Trophoblast cell (in vitro differentiated cells and primary cell): ENCODE measurements around the gene STAM2.

Experiments
- DNase-seq, 2 donors: peaks; one replicate each; pipeline ENCODE4 v3.0.0-alpha.2; 2016
- H2AFZ ChIP-seq: 2 replicates; pipeline ENCODE4 v1.6.1; 2013; ENCODE audit warnings: low read length, moderate library complexity, mild to moderate bottlenecking; ENCODE audit not compliant: insufficient read depth, poor library complexity
- H2AK5ac ChIP-seq: 2 replicates; pipeline ENCODE4 v1.6.1; 2013; ENCODE audit warnings: mild to moderate bottlenecking, low read length
- H2BK120ac ChIP-seq: 2 replicates; pipeline ENCODE4 v1.6.1; 2013; ENCODE audit warnings: low read length, mild to moderate bottlenecking, moderate library complexity; ENCODE audit not compliant: insufficient read depth, poor library complexity
- H2BK12ac ChIP-seq: 2 replicates; pipeline ENCODE4 v1.6.1; 2013; ENCODE audit warnings: mild to moderate bottlenecking, low read length, moderate library complexity
- H2BK5ac ChIP-seq: 2 replicates; pipeline ENCODE4 v1.6.1; 2013; ENCODE audit warnings: low read length, low read depth, moderate library complexity, mild to moderate bottlenecking; ENCODE audit not compliant: poor library complexity
- H3K14ac ChIP-seq: 2 replicates; pipeline ENCODE4 v1.6.1; 2013; ENCODE audit warnings: mild to moderate bottlenecking, low read length
- H3K18ac ChIP-seq: 2 replicates; pipeline ENCODE4 v1.6.1; 2013; ENCODE audit warnings: mild to moderate bottlenecking, low read length
- H3K23ac ChIP-seq: 2 replicates; pipeline ENCODE4 v1.6.1; 2013; ENCODE audit warnings: low read length
- H3K27ac ChIP-seq: 2 replicates; pipeline ENCODE4 v1.5.1; 2013; ENCODE audit warnings: low read depth, mild to moderate bottlenecking, inconsistent platforms, low read length, moderate library complexity
- H3K27me3 ChIP-seq: 2 replicates; pipeline ENCODE4 v1.6.1; 2013; ENCODE audit warnings: inconsistent platforms, mild to moderate bottlenecking, low read length, moderate library complexity; ENCODE audit not compliant: insufficient read depth
- H3K36me3 ChIP-seq, 2 experiments: 1 replicate in 1 of 2; 2 replicates in 1 of 2; pipeline ENCODE4 v1.6.1; 2013; ENCODE audit warnings: low read length in 2 of 2, mild to moderate bottlenecking in 2 of 2, moderate library complexity in 1 of 2; ENCODE audit not compliant: insufficient read depth in 2 of 2, control insufficient read depth in 1 of 2
- H3K4ac ChIP-seq: 2 replicates; pipeline ENCODE4 v1.6.1; 2013; ENCODE audit warnings: low read depth, mild to moderate bottlenecking, low read length, moderate library complexity
- H3K4me1 ChIP-seq, 2 experiments: 1 replicate in 1 of 2; 2 replicates in 1 of 2; pipeline ENCODE4 v1.6.1; 2013; ENCODE audit warnings: low read length in 2 of 2, mild to moderate bottlenecking in 2 of 2, moderate library complexity in 1 of 2; ENCODE audit not compliant: insufficient read depth in 2 of 2, control insufficient read depth in 1 of 2
- H3K4me2 ChIP-seq: 2 replicates; pipeline ENCODE4 v1.6.1; 2013; ENCODE audit warnings: inconsistent platforms, mild to moderate bottlenecking, low read length, moderate library complexity
- H3K4me3 ChIP-seq: 2 replicates; pipeline ENCODE4 v1.5.1; 2013; ENCODE audit warnings: mild to moderate bottlenecking, low read depth, low read length, inconsistent platforms
- H3K79me1 ChIP-seq: one replicate; pipeline ENCODE4 v1.6.1; 2013; ENCODE audit warnings: low read length
- H3K79me2 ChIP-seq: 2 replicates; pipeline ENCODE4 v1.6.1; 2013; ENCODE audit warnings: low read length, mild to moderate bottlenecking; ENCODE audit not compliant: control insufficient read depth, insufficient read depth, poor library complexity
- H3K9ac ChIP-seq: 2 replicates; pipeline ENCODE4 v1.6.1; 2013; ENCODE audit warnings: mild to moderate bottlenecking, low read length
- H3K9me3 ChIP-seq: 2 replicates; pipeline ENCODE4 v1.6.1; 2013; ENCODE audit warnings: low read depth, mild to moderate bottlenecking, control low read depth, inconsistent platforms, low read length; ENCODE audit not compliant: insufficient read depth
- H4K12ac ChIP-seq: 2 replicates; pipeline ENCODE4 v1.6.1; 2013; ENCODE audit warnings: low read depth, mild to moderate bottlenecking, low read length, moderate library complexity
- H4K8ac ChIP-seq: 2 replicates; pipeline ENCODE4 v1.6.1; 2013; ENCODE audit warnings: low read depth, mild to moderate bottlenecking, low read length, moderate library complexity
- H4K91ac ChIP-seq: one replicate; pipeline ENCODE4 v1.6.1; 2013; ENCODE audit warnings: low read depth, mild to moderate bottlenecking, low read length, moderate library complexity
- WGBS: extraction: QIAGEN DNeasy Blood & Tissue Kit; methylation state at CpG from one replicate; pipeline ENCODE4 v1.1.7; 2013; ENCODE audit warnings: missing lambda C conversion rate; ENCODE audit not compliant: insufficient read length, insufficient coverage; ENCODE audit errors: extremely low coverage; 5-methylcytosine and 5-hydroxymethylcytosine counted together

The STAM2 gene

DNA sequence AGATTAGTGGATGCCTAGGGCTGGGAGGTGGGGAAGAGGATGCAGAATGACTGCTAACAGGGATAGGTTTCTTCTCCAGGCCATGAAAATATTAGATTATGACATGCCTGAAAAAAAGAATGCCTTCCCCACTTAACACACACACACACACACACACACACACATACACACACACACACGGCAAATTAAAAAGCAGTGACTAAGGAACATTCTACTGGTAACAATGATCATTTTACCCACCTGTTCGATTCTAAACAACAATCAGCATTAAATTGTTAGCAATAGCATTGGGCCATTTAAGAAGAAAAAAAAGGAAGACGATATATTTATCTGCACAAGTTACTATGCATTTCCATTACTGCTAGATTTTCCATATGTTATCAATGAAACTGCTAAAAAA lies 87.6 kb downstream of the STAM2 start:
- H3K14ac ChIP-seq, result no peak overlapping the region
- no peak overlapping the region for H3K4me2 ChIP-seq
- no CpG with 5 or more reads among the region's 3 CpGs for WGBS

DNA sequence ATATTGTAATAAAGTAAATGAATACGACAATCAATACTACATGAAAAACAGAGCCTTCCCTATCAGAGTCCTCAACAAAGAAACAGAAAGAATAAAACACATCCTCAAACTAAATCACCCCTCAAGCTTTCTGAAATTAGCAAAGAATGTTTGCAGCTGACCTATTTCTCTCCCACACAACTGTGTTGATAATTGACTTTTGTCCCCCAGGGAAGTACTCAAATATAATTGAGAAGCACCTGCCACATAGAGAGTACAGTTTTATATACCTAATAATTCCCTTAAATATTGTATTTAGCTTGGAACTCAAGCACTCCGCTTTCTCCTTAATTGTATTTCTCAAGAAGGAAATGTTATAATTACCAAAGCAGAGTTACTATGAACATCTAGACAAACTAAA lies 89.3 kb downstream of the STAM2 start:
- no peak overlapping the region for H4K91ac ChIP-seq
- no peak overlapping the region for H2BK120ac ChIP-seq
- no peak overlapping the region for H3K14ac ChIP-seq
- no peak overlapping the region for H3K27ac ChIP-seq
- H2BK12ac ChIP-seq, result no peak overlapping the region
- no peak overlapping the region for H3K4me2 ChIP-seq
- H4K12ac ChIP-seq, result no peak overlapping the region
- H4K8ac ChIP-seq, result no peak overlapping the region
- no peak overlapping the region for H3K18ac ChIP-seq
- no peaks in the 10 kb centered on the region for H3K36me3 ChIP-seq
- H3K27me3 ChIP-seq, result no peaks in the 10 kb centered on the region
- H3K9me3 ChIP-seq, result no peaks in the 10 kb centered on the region
- H2AFZ ChIP-seq, result no peak overlapping the region
- H3K4ac ChIP-seq, result no peak overlapping the region
- DNase-seq, result no peak
- no peaks in the 10 kb centered on the region for H3K79me2 ChIP-seq
- H3K23ac ChIP-seq, result no peak overlapping the region
- H3K79me1 ChIP-seq, result no peaks in the 10 kb centered on the region
- no peak overlapping the region for H2AK5ac ChIP-seq
- no CpG with 5 or more reads among the region's 2 CpGs for WGBS
- H3K9ac ChIP-seq, result no peak overlapping the region
- H2BK5ac ChIP-seq, result no peak overlapping the region
- H3K4me3 ChIP-seq, result no peak overlapping the region
- H3K4me1 ChIP-seq, result no peaks in the 10 kb centered on the region

More for the DNA sequence above, 87.6 kb downstream of the STAM2 start:
- Histone ChIP-seq H4K91ac (no peak overlapping the region), H3K27ac (no peak overlapping the region), H4K8ac (no peak overlapping the region), H3K4ac (no peak overlapping the region), H3K79me1 (no peaks in the 10 kb centered on the region), H2AFZ (no peak overlapping the region), H3K36me3 (no peaks in the 10 kb centered on the region), H2AK5ac (no peak overlapping the region), H3K23ac (no peak overlapping the region), H3K27me3 (no peaks in the 10 kb centered on the region), H4K12ac (no peak overlapping the region), H2BK5ac (no peak overlapping the region), H3K9me3 (no peaks in the 10 kb centered on the region), H3K4me3 (no peak overlapping the region), H3K9ac (no peak overlapping the region), H3K79me2 (no peaks in the 10 kb centered on the region), H3K18ac (no peak overlapping the region), H2BK12ac (no peak overlapping the region), H2BK120ac (no peak overlapping the region), H3K4me1 (no peaks in the 10 kb centered on the region)
- DNase-seq, result no peak

DNA sequence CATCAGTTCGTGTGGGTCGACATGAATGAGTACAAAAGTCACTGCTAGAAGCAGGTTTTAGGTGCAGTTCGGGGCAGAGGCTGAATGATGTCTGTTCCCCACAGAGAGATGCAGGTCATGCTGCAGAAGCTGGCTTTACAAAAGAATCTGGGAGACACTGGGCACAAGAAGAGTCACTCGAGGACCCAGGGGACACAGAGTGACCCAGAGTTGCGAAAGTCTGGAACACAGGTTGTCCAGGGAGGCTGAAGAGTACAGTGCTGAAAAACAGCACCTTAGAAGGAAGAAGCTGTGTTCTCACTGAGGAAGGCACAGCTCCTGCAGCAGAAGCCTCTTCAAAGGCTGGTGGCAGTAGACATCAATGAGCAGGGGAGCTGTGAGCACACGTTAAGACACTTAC lies 91.5 kb downstream of the STAM2 start:
- no peak overlapping the region for H2AFZ ChIP-seq
- no peaks in the 10 kb centered on the region for H3K4me1 ChIP-seq
- no peaks in the 10 kb centered on the region for H3K36me3 ChIP-seq
- H3K79me1 ChIP-seq, result no peaks in the 10 kb centered on the region
- H3K9me3 ChIP-seq, result no peaks in the 10 kb centered on the region
- H3K18ac ChIP-seq, result no peak overlapping the region
- H4K12ac ChIP-seq, result no peak overlapping the region
- no peak overlapping the region for H2BK12ac ChIP-seq
- H3K4me3 ChIP-seq, result no peak overlapping the region
- no peak overlapping the region for H4K8ac ChIP-seq
- H4K91ac ChIP-seq, result no peak overlapping the region
- no peak overlapping the region for H3K14ac ChIP-seq
- no peak overlapping the region for H3K4ac ChIP-seq
- DNase-seq, result no peak
- H3K4me2 ChIP-seq, result no peak overlapping the region
- no peak overlapping the region for H2AK5ac ChIP-seq
- no peak overlapping the region for H3K23ac ChIP-seq
- H2BK120ac ChIP-seq, result no peak overlapping the region
- no peak overlapping the region for H2BK5ac ChIP-seq
- no peaks in the 10 kb centered on the region for H3K27me3 ChIP-seq
- H3K79me2 ChIP-seq, result no peaks in the 10 kb centered on the region
- no peak overlapping the region for H3K27ac ChIP-seq
- H3K9ac ChIP-seq, result no peak overlapping the region
- no CpG with 5 or more reads among the region's 6 CpGs for WGBS

DNA sequence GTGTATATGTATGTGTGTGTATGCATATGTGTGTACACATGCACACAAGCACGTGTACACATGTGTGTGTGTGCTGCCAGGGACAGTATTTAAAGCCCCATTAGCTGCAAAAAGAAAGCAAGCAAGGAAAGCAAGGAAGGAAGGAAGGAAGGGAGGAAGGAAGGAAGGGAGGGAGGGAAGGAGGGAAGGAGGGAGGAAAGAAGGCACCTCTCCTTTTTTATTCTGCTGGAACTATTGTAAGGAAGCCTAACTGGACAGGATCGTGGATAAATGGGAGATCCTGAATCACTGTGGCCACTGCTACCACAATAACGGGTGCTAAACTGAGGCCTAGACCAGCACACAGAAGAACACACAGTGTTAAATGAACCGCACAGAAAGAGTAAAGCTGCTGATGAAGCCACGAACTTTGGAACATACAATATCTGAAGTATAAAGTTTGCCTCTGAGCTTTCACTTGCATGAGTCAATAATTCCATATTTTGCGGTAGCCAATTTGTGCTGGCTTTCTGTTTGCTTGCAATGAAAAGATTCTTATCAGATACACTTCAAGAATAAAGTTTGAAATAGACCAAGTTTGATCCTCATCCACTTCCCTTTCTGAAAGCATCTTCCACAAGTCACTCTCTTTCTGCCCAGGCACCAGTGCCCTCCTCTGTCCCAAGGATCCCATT lies 92.2 kb downstream of the STAM2 start:
- WGBS, result no CpG with 5 or more reads among the region's 6 CpGs

More for the DNA sequence above, 92.2 kb downstream of the STAM2 start:
- no peak for DNase-seq
- H2AK5ac ChIP-seq, result no peak overlapping the region
- no peak overlapping the region for H3K14ac ChIP-seq
- H3K4me2 ChIP-seq, result no peak overlapping the region
- H3K36me3 ChIP-seq, result no peaks in the 10 kb centered on the region
- no peak overlapping the region for H3K4ac ChIP-seq
- no peaks in the 10 kb centered on the region for H3K79me1 ChIP-seq
- no peak overlapping the region for H3K23ac ChIP-seq
- H3K9ac ChIP-seq, result no peak overlapping the region
- H3K27ac ChIP-seq, result no peak overlapping the region
- no peak overlapping the region for H4K12ac ChIP-seq
- no peak overlapping the region for H2BK12ac ChIP-seq
- H3K4me3 ChIP-seq, result no peak overlapping the region
- no peak overlapping the region for H2BK120ac ChIP-seq
- no peak overlapping the region for H4K91ac ChIP-seq
- no peaks in the 10 kb centered on the region for H3K9me3 ChIP-seq
- no peak overlapping the region for H2AFZ ChIP-seq
- H3K4me1 ChIP-seq, result no peaks in the 10 kb centered on the region
- no peak overlapping the region for H2BK5ac ChIP-seq
- no peak overlapping the region for H3K18ac ChIP-seq
- no peaks in the 10 kb centered on the region for H3K79me2 ChIP-seq
- no peak overlapping the region for H4K8ac ChIP-seq
- H3K27me3 ChIP-seq, result no peaks in the 10 kb centered on the region
